Brain microvascular endothelial cell (primary cell): Measurements from ENCODE around the gene GDF7.
"Not testable (repeated sequence)": the region's sequence is repeated elsewhere in the genome, so short reads cannot be mapped to it uniquely, and the experiment has no call there.

ENCODE experiments used
- DNase-seq: peaks from one replicate; pipeline ENCODE4 v3.0.0-alpha.2; 2020
- H3K27ac ChIP-seq: fragments of 250-450 bp; sonication (Bioruptor Pico); 2 replicates; pipeline ENCODE4 v1.5.1; 2020; ENCODE audit warnings: mild to moderate bottlenecking, moderate library complexity
- H3K27me3 ChIP-seq: fragments of 250-450 bp; sonication (Bioruptor Pico); replicated peaks from 2 replicates; pipeline ENCODE4 v1.5.1; 2020; ENCODE audit warnings: mild to moderate bottlenecking
- H3K36me3 ChIP-seq: fragments of 250-450 bp; sonication (Bioruptor Pico); replicated peaks from 2 replicates; pipeline ENCODE4 v1.5.1; 2020; ENCODE audit warnings: mild to moderate bottlenecking
- H3K4me3 ChIP-seq: 2 replicates; pipeline ENCODE4 v1.5.1; 2011; ENCODE audit warnings: low read depth, mild to moderate bottlenecking, control low read depth, low read length, moderate library complexity
- in situ Hi-C: cut with HindIII; loops from 2 replicates; pipeline ENCODE4 v1.10.0; 2017; ENCODE audit warnings: low sequenced_read_pairs, low pct_ligation_motif_present
- TF ChIP-seq, protein P1 (sequence below): IDR thresholded peaks from 2 replicates; pipeline ENCODE4 v1.5.1; 2011; ENCODE audit warnings: low read depth, mild to moderate bottlenecking, moderate library complexity, low read length, control low read depth, inconsistent platforms; ENCODE audit errors: missing control alignments

GDF7 gene

DNA sequence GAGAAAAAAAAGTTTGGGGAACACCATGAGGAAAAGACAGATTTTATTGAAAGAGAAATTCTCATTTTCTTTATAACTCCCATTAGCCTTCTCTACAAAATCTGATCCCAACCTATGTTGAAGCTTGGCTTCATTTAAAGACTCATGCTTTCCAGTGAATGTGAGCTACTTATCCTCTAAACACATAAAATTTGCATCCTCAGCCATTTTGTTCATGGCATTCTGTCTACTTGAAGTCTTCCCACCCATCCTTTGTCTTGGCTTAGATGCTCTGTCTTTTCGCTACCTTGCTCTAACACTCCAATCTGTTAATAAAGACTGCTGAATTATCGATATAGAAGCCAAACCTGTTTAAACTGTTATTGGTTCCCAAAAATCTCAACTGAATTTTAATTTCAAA, 39.3 kb downstream of the GDF7 start:
- no peaks in the 10 kb centered on the region for H3K36me3 ChIP-seq
- no peak for DNase-seq
- H3K27me3 ChIP-seq = no peaks in the 10 kb centered on the region
- TF ChIP-seq, protein P1, sequence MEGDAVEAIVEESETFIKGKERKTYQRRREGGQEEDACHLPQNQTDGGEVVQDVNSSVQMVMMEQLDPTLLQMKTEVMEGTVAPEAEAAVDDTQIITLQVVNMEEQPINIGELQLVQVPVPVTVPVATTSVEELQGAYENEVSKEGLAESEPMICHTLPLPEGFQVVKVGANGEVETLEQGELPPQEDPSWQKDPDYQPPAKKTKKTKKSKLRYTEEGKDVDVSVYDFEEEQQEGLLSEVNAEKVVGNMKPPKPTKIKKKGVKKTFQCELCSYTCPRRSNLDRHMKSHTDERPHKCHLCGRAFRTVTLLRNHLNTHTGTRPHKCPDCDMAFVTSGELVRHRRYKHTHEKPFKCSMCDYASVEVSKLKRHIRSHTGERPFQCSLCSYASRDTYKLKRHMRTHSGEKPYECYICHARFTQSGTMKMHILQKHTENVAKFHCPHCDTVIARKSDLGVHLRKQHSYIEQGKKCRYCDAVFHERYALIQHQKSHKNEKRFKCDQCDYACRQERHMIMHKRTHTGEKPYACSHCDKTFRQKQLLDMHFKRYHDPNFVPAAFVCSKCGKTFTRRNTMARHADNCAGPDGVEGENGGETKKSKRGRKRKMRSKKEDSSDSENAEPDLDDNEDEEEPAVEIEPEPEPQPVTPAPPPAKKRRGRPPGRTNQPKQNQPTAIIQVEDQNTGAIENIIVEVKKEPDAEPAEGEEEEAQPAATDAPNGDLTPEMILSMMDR = no peak
- no peak overlapping the region for H3K27ac ChIP-seq
- in situ Hi-C loops = no loop called here
- no peak overlapping the region for H3K4me3 ChIP-seq

DNA sequence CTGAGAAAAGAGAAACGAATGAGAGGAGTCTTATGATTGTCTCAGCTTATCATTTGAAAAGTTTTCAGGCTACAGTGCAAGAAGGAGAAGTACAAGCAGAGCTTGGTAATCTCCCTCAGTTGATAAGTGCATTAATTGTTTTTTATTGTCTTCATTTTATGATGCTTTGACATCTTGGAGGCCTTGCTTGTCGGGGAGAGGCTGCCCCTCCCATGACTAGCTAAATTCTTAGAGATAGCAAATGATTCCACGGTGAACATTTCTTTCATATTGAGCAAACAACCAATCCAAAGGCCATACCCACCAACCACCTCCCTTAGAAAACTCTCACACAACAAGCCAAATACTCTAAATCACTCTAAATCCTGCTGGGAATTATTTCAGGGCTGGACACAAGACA, 39.8 kb downstream of the GDF7 start:
- H3K36me3 ChIP-seq = no peaks in the 10 kb centered on the region
- no peaks in the 10 kb centered on the region for H3K27me3 ChIP-seq
- H3K4me3 ChIP-seq = no peak overlapping the region
- in situ Hi-C loops = no loop called here
- H3K27ac ChIP-seq = no peak overlapping the region
- TF ChIP-seq, protein P1 = no peak
- no peak for DNase-seq

DNA sequence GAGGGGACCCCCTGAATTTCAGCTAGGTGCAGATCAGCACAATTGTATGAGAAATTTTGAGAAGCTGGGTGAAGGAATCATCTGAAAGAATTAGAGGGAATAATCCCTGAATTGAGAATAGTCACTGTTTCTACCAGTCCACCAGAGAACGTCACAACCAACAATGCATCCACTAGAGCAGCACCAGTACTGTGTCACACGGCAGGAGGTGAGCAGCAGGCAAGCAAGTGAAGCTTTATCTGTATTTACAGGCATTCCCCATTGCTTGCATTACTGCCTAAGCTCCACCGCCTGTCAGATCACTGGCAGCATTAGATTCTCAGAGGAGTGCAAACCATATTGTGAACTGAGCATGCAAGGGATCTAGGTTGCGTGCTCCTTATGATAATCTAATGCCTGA, 40.7 kb downstream of the GDF7 start:
- in situ Hi-C loops = no loop called here

DNA sequence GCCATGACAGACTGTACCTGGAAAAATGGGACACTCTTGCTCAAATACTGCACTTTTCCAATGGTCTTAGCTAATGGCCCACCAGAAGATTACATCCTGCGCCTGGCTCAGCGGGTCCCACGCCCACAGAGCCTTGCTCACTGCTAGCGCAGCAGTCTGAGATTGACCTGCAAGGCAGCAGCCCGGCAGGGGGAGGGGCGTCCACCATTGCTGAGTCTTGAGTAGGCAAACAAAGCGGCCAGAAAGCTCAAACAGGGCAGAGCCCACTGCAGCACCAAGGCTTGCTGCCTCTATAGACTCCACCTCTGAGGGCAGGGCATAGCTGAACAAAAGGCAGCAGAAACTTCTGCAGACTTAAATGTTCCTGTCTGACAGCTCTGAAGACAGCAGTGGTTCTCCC, 44.7 kb downstream of the GDF7 start:
- H3K27me3 ChIP-seq, H3K36me3 ChIP-seq, in situ Hi-C loops, H3K4me3 ChIP-seq, DNase-seq, H3K27ac ChIP-seq: not testable (repeated sequence)

More for the DNA sequence above, 40.7 kb downstream of the GDF7 start:
- H3K4me3 ChIP-seq = no peak overlapping the region
- no peaks in the 10 kb centered on the region for H3K36me3 ChIP-seq
- TF ChIP-seq, protein P1 = no peak
- H3K27me3 ChIP-seq = no peaks in the 10 kb centered on the region
- DNase-seq = no peak
- H3K27ac ChIP-seq = no peak overlapping the region

DNA sequence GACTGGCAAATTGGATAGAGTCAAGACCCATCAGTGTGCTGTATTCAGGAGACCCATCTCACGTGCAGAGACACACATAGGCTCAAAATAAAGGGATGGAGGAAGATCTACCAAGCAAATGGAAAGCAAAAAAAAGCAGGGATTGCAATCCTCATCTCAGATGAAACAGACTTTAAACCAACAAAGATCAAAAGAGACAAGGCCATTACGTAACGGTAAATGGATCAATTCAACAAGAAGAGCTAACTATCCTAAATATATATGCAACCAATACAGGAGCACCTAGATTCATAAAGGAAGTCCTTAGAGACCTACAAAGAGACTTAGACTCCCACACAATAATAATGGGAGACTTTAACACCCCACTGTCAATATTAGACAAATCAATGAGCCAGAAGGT, 46.6 kb downstream of the GDF7 start:
- DNase-seq, H3K27me3 ChIP-seq, in situ Hi-C loops, H3K4me3 ChIP-seq, H3K27ac ChIP-seq, H3K36me3 ChIP-seq: not testable (repeated sequence)

DNA sequence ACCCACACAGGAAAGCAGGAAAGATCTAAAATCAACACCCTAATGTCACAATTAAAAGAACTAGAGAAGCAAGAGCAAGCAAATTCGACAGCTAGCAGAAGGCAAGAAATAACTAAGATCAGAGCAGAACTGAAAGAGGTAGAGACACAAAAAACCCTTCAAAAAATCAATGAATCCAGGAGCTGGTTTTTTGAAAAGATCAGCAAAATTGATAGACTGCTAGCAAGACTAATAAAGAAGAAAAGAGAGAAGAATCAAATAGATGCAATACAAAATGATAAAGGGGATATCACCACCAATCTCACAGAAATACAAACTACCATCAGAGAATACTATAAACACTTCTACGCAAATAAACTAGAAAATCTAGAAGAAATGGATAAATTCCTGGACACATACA, 47.5 kb downstream of the GDF7 start:
- H3K4me3 ChIP-seq, H3K27ac ChIP-seq, H3K36me3 ChIP-seq, DNase-seq, H3K27me3 ChIP-seq, in situ Hi-C loops: not testable (repeated sequence)

DNA sequence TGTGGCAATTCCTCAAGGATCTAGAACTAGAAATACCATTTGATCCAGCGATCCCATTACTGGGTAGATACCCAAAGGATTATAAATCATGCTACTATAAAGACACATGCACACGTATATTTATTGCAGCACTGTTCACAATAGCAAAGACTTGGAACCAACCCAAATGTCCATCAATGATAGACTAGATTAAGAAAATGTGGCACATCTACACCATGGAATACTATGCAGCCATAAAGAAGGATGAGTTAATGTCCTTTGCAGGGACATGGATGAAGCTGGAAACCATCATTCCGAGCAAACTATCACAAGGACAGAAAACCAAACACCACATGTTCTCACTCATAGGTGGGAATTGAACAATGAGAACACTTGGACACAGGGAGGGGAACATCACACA, 49.2 kb downstream of the GDF7 start:
- H3K36me3 ChIP-seq, in situ Hi-C loops, H3K27me3 ChIP-seq, DNase-seq, H3K4me3 ChIP-seq, H3K27ac ChIP-seq: not testable (repeated sequence)

DNA sequence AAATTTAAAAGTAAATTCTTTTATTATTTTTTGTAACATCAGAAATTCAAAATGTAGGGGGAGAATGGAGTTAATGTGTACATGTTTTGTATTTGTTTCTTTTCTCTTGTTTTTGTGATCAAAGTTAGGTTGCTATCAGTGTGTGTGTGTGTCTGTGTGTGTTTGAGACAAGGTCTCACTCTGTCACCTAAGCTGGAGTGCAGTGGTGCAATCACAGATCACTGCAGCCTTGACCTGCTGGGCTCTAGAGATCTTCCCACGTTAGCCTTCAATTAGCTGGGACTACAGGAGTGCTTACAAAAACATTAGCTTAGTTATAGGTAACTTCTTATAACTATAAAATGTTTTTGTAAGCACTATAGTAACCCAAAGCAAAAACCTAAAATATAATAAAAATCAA, 50.7 kb downstream of the GDF7 start:
- Histone ChIP-seq H3K27ac (no peak overlapping the region), H3K27me3 (no peaks in the 10 kb centered on the region), H3K36me3 (no peaks in the 10 kb centered on the region), H3K4me3 (no peak overlapping the region)
- no peak for DNase-seq
- in situ Hi-C loops = no loop called here
- TF ChIP-seq, protein P1 = no peak
